Thyroid gland (tissue), 4 donors: ENCODE data around the gene FBXW10B. TPM values are rescaled to one million over a fixed set of nuclear protein-coding genes. Genes with fewer than 3 reads are reported as not detected.
"Not testable (repeated sequence)": the region's sequence is repeated elsewhere in the genome, so short reads cannot be mapped to it uniquely, and the experiment has no call there.

Experiments used
- DNase-seq, 2 donors: peaks; one replicate each; pipeline ENCODE4 v3.0.0-alpha.2; 2019
- H3K27ac ChIP-seq, 3 donors: fragments of 200-600 bp; sonication (generic); 1 replicate in 2 of 3; 2 replicates in 1 of 3; pipeline ENCODE4 v1.5.1; 2016 to 2019; ENCODE audit warnings: mild to moderate bottlenecking in 1 of 3, moderate library complexity in 1 of 3
- H3K27me3 ChIP-seq: fragments of 200-600 bp; sonication (generic); one replicate; pipeline ENCODE4 v1.5.1; 2019
- H3K36me3 ChIP-seq, 2 donors: fragments of 200-600 bp; sonication (generic); one replicate each; pipeline ENCODE4 v1.5.1; 2016 to 2019
- H3K4me1 ChIP-seq, 2 donors: fragments of 200-600 bp; sonication (generic); one replicate each; pipeline ENCODE4 v1.5.1; 2017 to 2019
- H3K4me3 ChIP-seq, 3 donors: fragments of 200-600 bp; sonication (generic); replicated peaks in 1 of 3; 1 replicate in 2 of 3; 2 replicates in 1 of 3; pipeline ENCODE4 v1.5.1; 2016; ENCODE audit warnings: mild to moderate bottlenecking in 1 of 3
- H3K9me3 ChIP-seq: fragments of 200-600 bp; sonication (generic); one replicate; pipeline ENCODE4 v1.5.1; 2017
- POLR2A ChIP-seq, 2 donors: fragments of 450-650 bp; IDR thresholded peaks; one replicate each; pipeline ENCODE4 v1.6.1; 2017; ENCODE audit warnings: antibody characterized with exemption in 2 of 2, mild to moderate bottlenecking in 2 of 2, moderate library complexity in 1 of 2
- WGBS, 2 donors: methylation state at CpG; one replicate each; pipeline ENCODE4 v1.1.5; 2017; 5-methylcytosine and 5-hydroxymethylcytosine counted together
- intact Hi-C: fragments of 100-400 bp; cut with DNase I; formaldehyde crosslinking; loops from one replicate; pipeline ENCODE4 v1.15.1; 2023
- total RNA-seq, 4 donors: library from RNA; depleted of rRNA; stranded (reverse); fragments of >200 nt; gene quantifications; one replicate each; pipeline ENCODE4 v1.2.3, GENCODE V29; 2016
- TF ChIP-seq, protein P1 (sequence below), 6 experiments: fragments of 200-600 bp in 3 of 6; fragments of 450-650 bp in 3 of 6; sonication (generic) in 3 of 6; IDR thresholded peaks; one replicate each; pipeline ENCODE4 v1.5.1; 2016 to 2019; ENCODE audit warnings: antibody characterized with exemption in 6 of 6, mild to moderate bottlenecking in 2 of 6, inconsistent platforms in 1 of 6, moderate library complexity in 1 of 6

FBXW10B gene
- 10 to 100 TPM in 2 of 4 donors, 1 to 10 TPM in 2; 2.8 to 18.4 (median 8.4) TPM for total RNA-seq

DNA sequence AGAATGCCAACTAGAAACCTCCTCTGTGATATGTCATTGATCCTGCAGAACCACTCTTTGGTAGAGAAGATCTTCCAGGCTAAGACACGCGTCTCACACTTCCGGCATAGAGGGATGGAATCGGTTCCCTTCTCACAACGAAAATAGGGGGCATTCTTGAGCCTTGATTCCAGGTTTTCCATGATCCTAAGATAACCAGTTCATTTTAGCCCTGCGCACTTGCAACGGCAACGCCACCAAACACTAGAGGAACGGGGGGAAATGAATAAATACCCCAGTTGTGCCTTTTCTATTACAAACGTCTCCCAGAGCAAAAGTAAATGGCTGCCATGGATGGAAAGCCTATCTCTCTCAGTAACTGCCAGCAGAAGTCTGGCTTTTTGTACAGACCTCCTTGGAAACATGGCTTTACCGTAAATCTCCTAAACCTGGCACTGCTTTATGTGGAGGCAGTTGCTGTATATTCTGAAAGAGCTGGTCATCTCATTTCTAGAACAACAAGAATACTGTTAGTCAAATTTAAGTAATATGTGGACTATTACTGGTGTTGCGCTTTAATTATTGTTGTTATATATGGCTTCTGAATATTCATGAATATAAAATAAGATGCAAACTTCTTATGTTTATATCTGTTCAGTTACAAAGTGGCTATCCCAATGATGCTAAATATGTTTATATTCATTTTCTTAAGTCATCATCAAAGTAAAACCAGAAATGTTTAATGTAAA lies at the start of gene FBXW10B:
FBXW10B (minus strand) TSS at position 374 of the 728 bp plus-strand sequence; CDS start at position 182, 192 bp downstream.
- H3K27ac ChIP-seq, H3K27me3 ChIP-seq, H3K4me1 ChIP-seq, intact Hi-C loops, H3K9me3 ChIP-seq, H3K36me3 ChIP-seq, DNase-seq, H3K4me3 ChIP-seq: not testable (repeated sequence)
- 38 to 41% methylated on average over 9 to 11 of the region's 12 CpGs for WGBS, 2 donors

GRCh38 chr17:15663691-15664090 lies 44.2 kb upstream of the FBXW10B start:
- H3K27ac ChIP-seq, result no peak overlapping the region
- no peak for DNase-seq
- TF ChIP-seq POLR2A (IDR thresholded peaks at IDR 0.05), result no peak
- TF ChIP-seq, protein P1, sequence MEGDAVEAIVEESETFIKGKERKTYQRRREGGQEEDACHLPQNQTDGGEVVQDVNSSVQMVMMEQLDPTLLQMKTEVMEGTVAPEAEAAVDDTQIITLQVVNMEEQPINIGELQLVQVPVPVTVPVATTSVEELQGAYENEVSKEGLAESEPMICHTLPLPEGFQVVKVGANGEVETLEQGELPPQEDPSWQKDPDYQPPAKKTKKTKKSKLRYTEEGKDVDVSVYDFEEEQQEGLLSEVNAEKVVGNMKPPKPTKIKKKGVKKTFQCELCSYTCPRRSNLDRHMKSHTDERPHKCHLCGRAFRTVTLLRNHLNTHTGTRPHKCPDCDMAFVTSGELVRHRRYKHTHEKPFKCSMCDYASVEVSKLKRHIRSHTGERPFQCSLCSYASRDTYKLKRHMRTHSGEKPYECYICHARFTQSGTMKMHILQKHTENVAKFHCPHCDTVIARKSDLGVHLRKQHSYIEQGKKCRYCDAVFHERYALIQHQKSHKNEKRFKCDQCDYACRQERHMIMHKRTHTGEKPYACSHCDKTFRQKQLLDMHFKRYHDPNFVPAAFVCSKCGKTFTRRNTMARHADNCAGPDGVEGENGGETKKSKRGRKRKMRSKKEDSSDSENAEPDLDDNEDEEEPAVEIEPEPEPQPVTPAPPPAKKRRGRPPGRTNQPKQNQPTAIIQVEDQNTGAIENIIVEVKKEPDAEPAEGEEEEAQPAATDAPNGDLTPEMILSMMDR (IDR thresholded peaks at IDR 0.05), result no peak
- intact Hi-C loops, result no loop called here
- no peak overlapping the region for H3K4me3 ChIP-seq
- H3K9me3 ChIP-seq, result no peaks in the 10 kb centered on the region
- peaks cover 18 to 19% of the 10 kb centered on the region in 2 donors for H3K4me1 ChIP-seq
- no peaks in the 10 kb centered on the region for H3K27me3 ChIP-seq
- no peaks in the 10 kb centered on the region for H3K36me3 ChIP-seq
- WGBS, 2 donors, result 93 to 99% methylated on average over 5 of the region's 5 CpGs

DNA sequence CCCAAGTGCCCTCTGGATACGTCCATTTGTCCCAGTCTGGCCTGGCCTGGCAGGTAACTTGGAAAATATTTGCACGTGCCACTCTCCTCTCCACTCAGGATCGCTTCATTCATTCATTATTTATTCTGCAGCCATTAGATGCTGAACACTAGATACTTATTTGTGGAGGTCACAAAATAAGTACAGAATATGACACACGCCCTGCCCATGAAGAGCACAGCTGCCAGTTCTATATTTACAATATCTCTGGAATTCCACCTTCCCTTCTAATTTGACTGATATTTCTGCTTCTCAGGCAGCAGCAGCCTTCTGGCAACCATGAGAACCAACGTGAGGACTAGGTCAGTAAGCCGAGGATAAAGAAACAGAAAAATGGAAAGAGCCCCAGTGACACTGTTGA lies 43.7 kb upstream of the FBXW10B start:
- no peak overlapping the region for H3K4me3 ChIP-seq
- H3K36me3 ChIP-seq, result no peaks in the 10 kb centered on the region
- H3K4me1 ChIP-seq, result peaks cover 20 to 24% of the 10 kb centered on the region in 2 donors
- no peak overlapping the region for H3K27ac ChIP-seq
- intact Hi-C loops, result no loop called here
- TF ChIP-seq POLR2A (IDR thresholded peaks at IDR 0.05), result no peak
- TF ChIP-seq, protein P1 (IDR thresholded peaks at IDR 0.05), result no peak
- no peaks in the 10 kb centered on the region for H3K9me3 ChIP-seq
- 94 to 96% methylated on average over 6 of the region's 6 CpGs for WGBS, 2 donors
- no peak for DNase-seq
- H3K27me3 ChIP-seq, result no peaks in the 10 kb centered on the region

- H3K27ac ChIP-seq, result no peak overlapping the region
- TF ChIP-seq, protein P1 (IDR thresholded peaks at IDR 0.05), result no peak
- no peak for TF ChIP-seq POLR2A (IDR thresholded peaks at IDR 0.05)
- H3K9me3 ChIP-seq, result no peaks in the 10 kb centered on the region
- peaks cover 20 to 29% of the 10 kb centered on the region in 2 donors for H3K4me1 ChIP-seq
- no peaks in the 10 kb centered on the region for H3K36me3 ChIP-seq
- WGBS, 2 donors, result 96 to 100% methylated on average over 3 of the region's 3 CpGs
- intact Hi-C loops, result no loop called here
- H3K27me3 ChIP-seq, result no peaks in the 10 kb centered on the region
- no peak overlapping the region for H3K4me3 ChIP-seq
- no peak for DNase-seq
Observed at GRCh38 chr17:15662681-15663080, 43.2 kb upstream of the FBXW10B start.

DNA sequence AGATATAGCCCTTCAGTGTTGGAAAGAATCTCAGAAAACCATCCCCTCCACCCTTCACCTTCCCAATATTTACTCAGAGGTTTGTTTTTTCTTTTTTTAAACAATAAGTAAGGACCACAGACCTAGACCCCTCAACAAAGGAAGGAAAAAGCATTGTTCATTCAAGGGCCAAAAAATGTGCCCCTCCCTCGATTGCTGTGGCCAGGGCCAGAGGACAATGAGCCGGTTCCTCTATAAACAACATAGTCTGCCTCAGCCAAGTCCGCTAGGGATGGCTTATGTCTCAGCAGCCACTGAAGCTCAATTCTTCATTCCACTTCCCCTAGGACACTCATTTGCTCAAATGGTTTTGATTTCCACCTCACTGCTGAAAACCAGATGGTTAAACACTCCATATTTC lies 40.6 kb upstream of the FBXW10B start:
- peak; percentile 33 to 52 for DNase-seq
- Histone ChIP-seq H3K9me3 (no peaks in the 10 kb centered on the region), H3K27ac (peak overlapping the region; percentile 89 to 96 (median 92)), H3K27me3 (no peaks in the 10 kb centered on the region), H3K4me1 (peaks cover 20 to 29% of the 10 kb centered on the region in 2 donors), H3K4me3 (no peak overlapping the region), H3K36me3 (no peaks in the 10 kb centered on the region)
- intact Hi-C loops, result no loop called here
- 36 to 42% methylated on average over 3 of the region's 3 CpGs for WGBS, 2 donors
- TF ChIP-seq POLR2A (IDR thresholded peaks at IDR 0.05), result no peak
- TF ChIP-seq, protein P1 (IDR thresholded peaks at IDR 0.05), result no peak
